ACC112 (cell line): Measurements from ENCODE around the gene OCA2.
"Not testable (repeated sequence)": the region's sequence is repeated elsewhere in the genome, so short reads cannot be mapped to it uniquely, and the experiment has no call there.

ENCODE experiments used
- H2AFZ ChIP-seq: fragments of 200-600 bp; sonication (generic); one replicate; pipeline ENCODE4 v1.6.0; 2017; ENCODE audit warnings: antibody characterized with exemption, low read length; ENCODE audit not compliant: unreplicated experiment
- H3K27ac ChIP-seq: fragments of 200-600 bp; sonication (generic); 2 replicates; pipeline ENCODE4 v1.5.1; 2014; ENCODE audit warnings: low read depth, mild to moderate bottlenecking, antibody characterized with exemption, low read length, moderate library complexity
- H3K27me3 ChIP-seq: fragments of 200-600 bp; sonication (generic); 2 replicates; pipeline ENCODE4 v1.6.1; 2014; ENCODE audit warnings: mild to moderate bottlenecking, antibody characterized with exemption, low read length, moderate library complexity, mixed read lengths; ENCODE audit not compliant: insufficient read depth
- H3K36me3 ChIP-seq: fragments of 200-600 bp; sonication (generic); 2 replicates; pipeline ENCODE4 v1.6.1; 2016; ENCODE audit warnings: mild to moderate bottlenecking, antibody characterized with exemption, low read length, moderate library complexity, mixed read lengths; ENCODE audit not compliant: insufficient read depth
- H3K4me1 ChIP-seq: fragments of 200-600 bp; sonication (generic); one replicate; pipeline ENCODE4 v1.6.1; 2016; ENCODE audit warnings: low read length, mixed read lengths; ENCODE audit not compliant: insufficient read depth, unreplicated experiment, control insufficient read depth
- H3K4me3 ChIP-seq: fragments of 200-600 bp; sonication (generic); 2 replicates; pipeline ENCODE4 v1.5.1; 2014; ENCODE audit warnings: mild to moderate bottlenecking, low read depth, low read length
- H3K79me2 ChIP-seq: fragments of 200-600 bp; sonication (generic); one replicate; pipeline ENCODE4 v1.6.0; 2016; ENCODE audit warnings: low read length; ENCODE audit not compliant: control insufficient read depth, unreplicated experiment, insufficient read depth

Gene OCA2

DNA sequence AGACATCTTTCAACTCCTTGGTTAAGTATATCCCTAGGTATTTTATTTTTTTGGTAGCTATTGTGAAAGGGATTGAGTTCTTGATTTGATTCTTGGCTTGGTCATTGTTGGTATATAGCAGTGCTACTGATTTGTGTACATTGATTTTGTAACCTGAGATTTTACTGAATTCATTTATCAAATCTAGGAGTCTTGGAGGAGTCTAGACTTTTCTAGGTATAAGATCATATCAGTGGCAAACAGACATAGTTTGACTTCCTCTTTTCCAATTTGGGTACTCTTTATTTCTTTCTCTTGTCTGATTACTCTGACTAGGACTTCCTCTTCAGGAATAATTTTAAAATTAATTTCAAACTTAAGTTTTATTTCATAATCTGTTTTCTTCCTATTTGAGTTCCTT, 125.2 kb downstream of the OCA2 start:
- H2AFZ ChIP-seq, result no peak overlapping the region
- no peak overlapping the region for H3K27ac ChIP-seq
- no peak overlapping the region for H3K4me3 ChIP-seq
- H3K79me2 ChIP-seq, result no peaks in the 10 kb centered on the region
- H3K4me1 ChIP-seq, result no peaks in the 10 kb centered on the region
- H3K36me3 ChIP-seq, result no peaks in the 10 kb centered on the region
- H3K27me3 ChIP-seq, result no peaks in the 10 kb centered on the region

DNA sequence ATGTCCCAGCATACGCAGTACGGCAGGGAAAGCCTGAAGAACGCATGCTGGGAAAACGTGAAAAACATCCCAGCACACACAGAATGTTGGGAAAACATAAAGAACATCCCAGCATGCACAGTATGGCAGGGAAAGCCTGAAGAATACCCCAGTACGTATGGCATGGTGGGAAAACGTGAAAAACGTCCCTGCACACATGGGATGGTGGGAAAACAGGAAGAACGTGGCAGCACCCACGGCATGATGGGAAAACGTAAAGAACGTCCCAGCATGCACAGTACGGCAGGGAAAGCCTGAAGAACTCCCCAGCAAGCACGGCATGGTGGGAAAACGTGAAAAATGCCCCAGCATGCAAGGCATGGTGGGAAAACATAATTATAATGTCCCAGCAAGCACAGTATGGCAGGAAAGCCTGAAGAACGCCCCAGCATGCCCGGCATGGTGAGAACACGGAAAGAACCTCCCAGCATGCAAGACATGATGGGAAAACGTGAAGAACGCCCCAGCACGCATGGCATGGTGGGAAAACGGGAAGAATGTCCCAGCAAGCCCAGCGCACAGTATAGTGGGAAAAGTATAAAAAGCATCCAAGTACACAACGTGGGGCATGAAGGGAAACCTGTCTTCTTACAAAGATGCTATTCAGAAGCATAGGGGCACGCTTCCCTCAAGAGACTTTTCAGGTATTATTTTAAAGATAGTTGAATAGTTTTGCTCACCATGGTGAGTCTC, 128.3 kb downstream of the OCA2 start:
- Histone ChIP-seq H3K79me2 (no peaks in the 10 kb centered on the region), H3K27me3 (no peaks in the 10 kb centered on the region), H3K36me3 (no peaks in the 10 kb centered on the region), H2AFZ (no peak overlapping the region), H3K4me1 (no peaks in the 10 kb centered on the region), H3K27ac (no peak overlapping the region), H3K4me3 (no peak overlapping the region)

GRCh38 chr15:27967541-27967940, 131.6 kb downstream of the OCA2 start:
- no peak overlapping the region for H2AFZ ChIP-seq
- H3K36me3 ChIP-seq, result no peaks in the 10 kb centered on the region
- no peaks in the 10 kb centered on the region for H3K79me2 ChIP-seq
- H3K27ac ChIP-seq, result no peak overlapping the region
- H3K4me3 ChIP-seq, result no peak overlapping the region
- H3K4me1 ChIP-seq, result no peaks in the 10 kb centered on the region
- H3K27me3 ChIP-seq, result no peaks in the 10 kb centered on the region

- Histone ChIP-seq H3K4me3 (no peak overlapping the region), H3K36me3 (no peaks in the 10 kb centered on the region), H3K4me1 (no peaks in the 10 kb centered on the region), H3K27me3 (no peaks in the 10 kb centered on the region), H3K79me2 (no peaks in the 10 kb centered on the region), H3K27ac (no peak overlapping the region), H2AFZ (no peak overlapping the region)
Observed at GRCh38 chr15:27965546-27965945, 133.6 kb downstream of the OCA2 start.

GRCh38 chr15:27961801-27962200, 137.3 kb downstream of the OCA2 start:
- H3K27ac ChIP-seq, result no peak overlapping the region
- no peaks in the 10 kb centered on the region for H3K79me2 ChIP-seq
- no peak overlapping the region for H2AFZ ChIP-seq
- no peak overlapping the region for H3K4me3 ChIP-seq
- no peaks in the 10 kb centered on the region for H3K36me3 ChIP-seq
- no peaks in the 10 kb centered on the region for H3K27me3 ChIP-seq
- H3K4me1 ChIP-seq, result no peaks in the 10 kb centered on the region

DNA sequence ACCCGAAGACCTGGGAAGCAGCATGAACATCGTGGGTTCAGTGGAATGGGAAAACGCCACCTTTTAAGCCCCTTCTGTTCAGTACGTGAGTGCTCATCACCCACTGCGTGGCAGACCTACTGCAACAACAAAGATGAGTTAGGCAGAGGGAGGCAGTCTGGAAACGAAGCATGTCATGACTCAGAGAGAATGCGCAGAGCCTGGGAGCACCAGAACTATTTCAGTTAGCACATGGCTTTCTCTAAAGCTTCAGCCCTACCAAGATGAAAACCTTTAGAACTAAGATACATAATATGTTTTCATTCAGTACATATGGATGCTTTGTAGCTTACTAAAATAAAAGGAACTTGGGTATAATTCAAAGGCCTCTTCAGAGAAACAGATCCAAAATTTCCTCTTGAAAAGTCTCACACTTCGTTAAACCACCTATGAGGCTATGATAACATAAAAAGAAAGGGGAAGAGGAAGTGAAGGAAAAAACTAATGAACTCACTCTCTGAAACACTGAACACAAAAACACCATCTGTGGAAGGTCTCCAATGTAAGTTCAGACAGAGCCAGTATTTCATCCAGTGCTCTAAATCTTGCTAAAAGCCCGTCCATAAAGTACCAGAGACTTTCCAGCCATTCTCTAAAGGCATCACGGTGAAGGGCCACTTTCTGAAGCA, 140.1 kb downstream of the OCA2 start:
- H3K27me3 ChIP-seq, result no peaks in the 10 kb centered on the region
- no peak overlapping the region for H3K4me3 ChIP-seq
- H3K36me3 ChIP-seq, result no peaks in the 10 kb centered on the region
- H3K79me2 ChIP-seq, result no peaks in the 10 kb centered on the region
- H3K27ac ChIP-seq, result no peak overlapping the region
- no peaks in the 10 kb centered on the region for H3K4me1 ChIP-seq
- no peak overlapping the region for H2AFZ ChIP-seq

DNA sequence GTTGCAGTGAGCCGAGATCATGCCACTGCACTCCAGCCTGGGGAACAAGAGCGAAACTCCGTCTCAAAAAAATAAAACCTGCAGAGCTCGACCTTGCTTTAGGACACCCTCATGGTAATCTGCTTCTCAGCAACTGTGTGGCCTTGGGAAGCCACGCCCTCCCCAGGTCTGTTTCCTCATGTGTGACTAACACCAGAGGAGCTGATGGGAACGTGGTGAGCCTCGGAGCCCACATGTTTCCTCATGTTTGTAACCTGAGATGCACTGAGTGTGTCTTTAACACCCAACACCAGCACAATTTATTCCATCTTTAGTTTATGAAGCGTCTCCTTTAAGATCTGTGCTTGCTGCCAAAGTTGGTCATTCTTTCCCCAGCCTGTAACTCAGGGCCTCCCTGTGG, 142.8 kb downstream of the OCA2 start:
- no peaks in the 10 kb centered on the region for H3K27me3 ChIP-seq
- H3K79me2 ChIP-seq, result no peaks in the 10 kb centered on the region
- no peaks in the 10 kb centered on the region for H3K4me1 ChIP-seq
- no peak overlapping the region for H2AFZ ChIP-seq
- no peak overlapping the region for H3K27ac ChIP-seq
- H3K4me3 ChIP-seq, result no peak overlapping the region
- H3K36me3 ChIP-seq, result no peaks in the 10 kb centered on the region

DNA sequence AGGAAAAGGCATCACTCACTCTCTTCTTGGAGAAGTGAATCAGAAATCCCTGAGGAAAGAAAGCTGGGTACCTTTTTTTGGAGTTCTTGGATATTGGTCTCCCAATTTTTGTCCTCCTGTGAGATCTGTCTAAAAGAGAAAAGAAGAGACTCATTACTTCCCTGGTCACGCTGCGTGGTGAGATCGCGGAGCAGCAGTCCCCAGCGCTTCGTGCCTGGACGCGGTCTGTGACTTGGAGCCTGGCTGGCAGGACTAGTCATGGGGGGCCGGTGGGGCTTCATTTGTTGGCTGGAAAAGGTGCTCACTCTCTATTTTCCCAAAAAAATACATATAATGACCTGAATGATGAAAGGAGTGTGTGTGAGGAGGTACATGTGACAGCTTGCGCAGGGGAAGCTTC, 144.0 kb downstream of the OCA2 start:
- no peaks in the 10 kb centered on the region for H3K79me2 ChIP-seq
- no peak overlapping the region for H3K4me3 ChIP-seq
- no peak overlapping the region for H2AFZ ChIP-seq
- no peaks in the 10 kb centered on the region for H3K36me3 ChIP-seq
- H3K27me3 ChIP-seq, result no peaks in the 10 kb centered on the region
- H3K4me1 ChIP-seq, result no peaks in the 10 kb centered on the region
- no peak overlapping the region for H3K27ac ChIP-seq

DNA sequence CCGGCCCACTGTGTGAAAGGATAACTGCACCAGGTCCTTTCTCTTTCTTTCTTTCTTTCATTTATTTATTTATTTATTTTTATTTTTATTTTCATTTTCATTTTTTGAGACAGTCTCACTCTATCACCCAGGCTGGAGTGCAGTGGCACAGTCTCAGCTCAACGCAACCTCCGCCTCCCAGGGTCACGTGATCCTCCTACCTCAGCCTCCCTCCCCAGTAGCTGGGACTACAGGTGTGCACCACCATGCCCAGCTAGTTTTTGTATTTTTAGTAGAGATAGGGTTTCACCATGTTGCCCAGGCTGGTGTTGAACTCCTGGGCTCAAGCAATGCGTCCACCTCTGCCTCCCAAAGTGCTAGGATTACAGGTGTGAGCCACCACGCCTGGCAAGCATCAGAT, 146.5 kb downstream of the OCA2 start:
- not testable (repeated sequence) for H2AFZ ChIP-seq, H3K79me2 ChIP-seq, H3K4me1 ChIP-seq, H3K27ac ChIP-seq, H3K36me3 ChIP-seq, H3K4me3 ChIP-seq, H3K27me3 ChIP-seq

DNA sequence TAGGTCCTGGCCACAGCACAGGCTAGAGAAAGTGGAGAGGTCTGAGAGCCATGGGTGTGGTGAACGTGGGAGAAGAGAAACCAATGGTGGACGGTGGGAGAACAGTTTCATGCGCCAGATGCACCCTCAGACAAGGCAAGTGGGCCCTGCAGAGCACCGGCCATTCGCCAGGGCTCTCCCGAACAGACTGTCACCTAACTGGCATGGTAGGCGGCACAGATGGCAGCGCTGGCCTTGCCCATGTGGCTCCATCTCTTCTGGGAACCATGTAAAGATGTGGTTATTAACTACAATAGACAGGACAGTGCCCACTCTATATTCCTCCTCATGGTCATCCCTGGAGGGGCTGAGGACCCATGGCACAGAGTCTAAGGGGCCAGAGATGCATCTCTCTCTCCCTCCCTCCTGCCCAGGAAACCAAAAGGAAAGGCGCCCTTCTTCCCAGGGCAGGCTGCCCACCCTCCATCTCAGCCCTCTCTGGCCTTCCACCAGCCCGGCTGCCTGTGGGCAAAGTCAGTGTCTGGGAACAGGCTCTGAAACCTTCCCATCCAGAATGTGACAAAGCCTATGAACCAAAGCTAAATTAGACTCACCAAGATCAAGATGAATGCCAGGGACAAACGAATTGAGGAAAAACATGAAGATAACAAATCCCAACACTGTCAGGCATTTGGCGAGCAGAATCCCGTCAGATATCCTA, 147.8 kb downstream of the OCA2 start:
- Histone ChIP-seq H3K4me1 (no peaks in the 10 kb centered on the region), H3K79me2 (no peaks in the 10 kb centered on the region), H3K36me3 (no peaks in the 10 kb centered on the region), H3K27me3 (no peaks in the 10 kb centered on the region), H3K4me3 (no peak overlapping the region), H2AFZ (no peak overlapping the region), H3K27ac (no peak overlapping the region)

- Histone ChIP-seq H3K27me3 (no peaks in the 10 kb centered on the region), H3K4me3 (no peak overlapping the region), H2AFZ (no peak overlapping the region), H3K36me3 (no peaks in the 10 kb centered on the region), H3K27ac (no peak overlapping the region), H3K4me1 (no peaks in the 10 kb centered on the region), H3K79me2 (no peaks in the 10 kb centered on the region)
Observed at GRCh38 chr15:27949089-27949488, 150.0 kb downstream of the OCA2 start.
